RWPE2 (cell line): ENCODE data around the gene FGF1.
A peak's percentile ranks its signal among the peaks of the same experiment; 100 is the strongest.

Experiments used
- ATAC-seq: fragments of 200-7000 bp; cut with Tn5 transposase; 3 replicates; pipeline ENCODE4 v1.9.1; 2021; ENCODE audit warnings: low read depth
- DNase-seq: peaks from one replicate; pipeline ENCODE4 v3.0.0-alpha.2; 2020; ENCODE audit warnings: low spot score
- H3K27ac ChIP-seq: fragments of 450-650 bp; 2 replicates; pipeline ENCODE4 v1.5.1; 2017; ENCODE audit warnings: mild to moderate bottlenecking; ENCODE audit not compliant: poor library complexity, severe bottlenecking
- H3K27me3 ChIP-seq: fragments of 250-450 bp; sonication (Bioruptor Pico); 2 replicates; pipeline ENCODE4 v1.5.1; 2021; ENCODE audit warnings: mild to moderate bottlenecking, moderate library complexity; ENCODE audit not compliant: insufficient read depth, poor library complexity, severe bottlenecking
- H3K36me3 ChIP-seq: fragments of 250-450 bp; sonication (Bioruptor Pico); 2 replicates; pipeline ENCODE4 v1.5.1; 2020; ENCODE audit warnings: low read depth, mild to moderate bottlenecking, moderate library complexity
- H3K4me1 ChIP-seq: fragments of 250-450 bp; sonication (Bioruptor Pico); 2 replicates; pipeline ENCODE4 v1.5.1; 2021; ENCODE audit warnings: mild to moderate bottlenecking, moderate library complexity; ENCODE audit not compliant: insufficient read depth, poor library complexity, severe bottlenecking
- H3K4me3 ChIP-seq: fragments of 250-450 bp; sonication (Bioruptor Pico); 2 replicates; pipeline ENCODE4 v1.5.1; 2021; ENCODE audit warnings: mild to moderate bottlenecking, moderate library complexity; ENCODE audit not compliant: severe bottlenecking
- H3K9me3 ChIP-seq: fragments of 250-450 bp; sonication (Bioruptor Pico); 2 replicates; pipeline ENCODE4 v1.5.1; 2021; ENCODE audit warnings: mild to moderate bottlenecking, moderate library complexity; ENCODE audit not compliant: severe bottlenecking
- TF ChIP-seq, protein P1 (sequence below): fragments of 450-650 bp; IDR thresholded peaks from one replicate; pipeline ENCODE4 v1.5.1; 2017; ENCODE audit warnings: mild to moderate bottlenecking, moderate library complexity; ENCODE audit not compliant: poor library complexity, severe bottlenecking

Gene FGF1

DNA sequence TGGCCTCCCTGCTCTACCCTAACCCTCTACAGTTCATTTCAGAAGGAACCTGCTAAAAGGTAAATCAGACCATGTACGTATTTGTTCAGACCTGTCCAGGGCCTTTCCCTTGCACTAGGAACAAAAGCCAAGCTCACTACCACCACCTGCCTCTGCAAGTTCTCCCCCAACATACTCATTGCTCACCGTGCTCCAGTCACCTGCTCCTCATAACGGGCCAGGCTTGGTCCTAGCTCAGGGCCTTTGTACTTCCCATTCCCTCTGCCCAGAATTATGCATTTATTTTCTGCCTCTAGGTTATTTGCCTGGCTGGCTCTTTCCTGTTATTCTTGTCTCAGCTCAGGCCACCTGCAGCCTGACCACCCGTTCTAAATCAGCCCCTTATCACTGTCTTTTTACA lies 4.8 kb upstream of the FGF1 start:
- peaks cover 22% of the 10 kb centered on the region for H3K4me1 ChIP-seq
- no peaks in the 10 kb centered on the region for H3K9me3 ChIP-seq
- ATAC-seq, result peak; percentile 53
- no peaks in the 10 kb centered on the region for H3K36me3 ChIP-seq
- H3K27me3 ChIP-seq, result no peaks in the 10 kb centered on the region
- no peak overlapping the region for H3K4me3 ChIP-seq
- no peak overlapping the region for H3K27ac ChIP-seq
- no peak for DNase-seq
- TF ChIP-seq, protein P1, sequence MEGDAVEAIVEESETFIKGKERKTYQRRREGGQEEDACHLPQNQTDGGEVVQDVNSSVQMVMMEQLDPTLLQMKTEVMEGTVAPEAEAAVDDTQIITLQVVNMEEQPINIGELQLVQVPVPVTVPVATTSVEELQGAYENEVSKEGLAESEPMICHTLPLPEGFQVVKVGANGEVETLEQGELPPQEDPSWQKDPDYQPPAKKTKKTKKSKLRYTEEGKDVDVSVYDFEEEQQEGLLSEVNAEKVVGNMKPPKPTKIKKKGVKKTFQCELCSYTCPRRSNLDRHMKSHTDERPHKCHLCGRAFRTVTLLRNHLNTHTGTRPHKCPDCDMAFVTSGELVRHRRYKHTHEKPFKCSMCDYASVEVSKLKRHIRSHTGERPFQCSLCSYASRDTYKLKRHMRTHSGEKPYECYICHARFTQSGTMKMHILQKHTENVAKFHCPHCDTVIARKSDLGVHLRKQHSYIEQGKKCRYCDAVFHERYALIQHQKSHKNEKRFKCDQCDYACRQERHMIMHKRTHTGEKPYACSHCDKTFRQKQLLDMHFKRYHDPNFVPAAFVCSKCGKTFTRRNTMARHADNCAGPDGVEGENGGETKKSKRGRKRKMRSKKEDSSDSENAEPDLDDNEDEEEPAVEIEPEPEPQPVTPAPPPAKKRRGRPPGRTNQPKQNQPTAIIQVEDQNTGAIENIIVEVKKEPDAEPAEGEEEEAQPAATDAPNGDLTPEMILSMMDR, result no peak

GRCh38 chr5:142689081-142689480 lies 3.2 kb upstream of the FGF1 start:
- ATAC-seq (no peak), DNase-seq (no peak)
- Histone ChIP-seq H3K9me3 (no peaks in the 10 kb centered on the region), H3K4me1 (peaks cover 30% of the 10 kb centered on the region), H3K36me3 (no peaks in the 10 kb centered on the region), H3K4me3 (no peak overlapping the region), H3K27ac (no peak overlapping the region), H3K27me3 (no peaks in the 10 kb centered on the region)
- TF ChIP-seq, protein P1, result no peak

DNA sequence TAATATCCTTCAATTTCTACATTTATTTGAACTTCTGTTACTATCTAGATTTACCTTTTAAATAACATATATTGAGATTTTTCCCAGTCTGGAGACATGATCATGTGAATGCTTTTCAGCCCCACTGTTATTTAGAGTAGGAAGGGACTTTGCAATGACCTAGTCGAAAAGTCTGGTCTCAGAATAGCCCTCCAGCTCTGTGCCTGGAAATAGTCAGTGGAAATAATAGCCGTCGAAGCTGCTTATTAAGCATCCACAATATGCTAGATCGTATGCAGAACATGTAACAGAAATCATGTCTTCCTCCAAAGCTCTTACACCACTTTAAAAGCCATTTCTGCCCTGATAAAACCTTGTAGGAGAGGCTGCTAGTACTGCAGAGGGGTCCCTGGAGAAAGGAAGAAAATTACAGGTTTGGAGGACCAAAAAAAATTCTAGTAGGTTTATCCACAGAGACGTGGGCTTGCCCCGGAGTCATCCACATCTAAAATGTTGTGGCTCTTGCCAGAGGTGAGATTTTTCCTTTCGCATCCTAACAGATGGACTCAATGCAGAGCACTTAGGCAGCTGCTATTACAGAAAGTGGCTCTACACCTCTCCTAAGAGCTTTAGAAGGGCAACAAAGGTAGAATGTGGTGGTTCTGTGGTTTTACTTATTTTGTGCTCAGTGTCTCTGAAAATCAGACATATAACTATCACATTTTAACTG lies 2.5 kb upstream of the FGF1 start:
- no peaks in the 10 kb centered on the region for H3K9me3 ChIP-seq
- TF ChIP-seq, protein P1, result no peak
- no peaks in the 10 kb centered on the region for H3K36me3 ChIP-seq
- ATAC-seq, result no peak
- no peak for DNase-seq
- H3K4me3 ChIP-seq, result no peak overlapping the region
- no peak overlapping the region for H3K27ac ChIP-seq
- H3K4me1 ChIP-seq, result peaks cover 30% of the 10 kb centered on the region
- H3K27me3 ChIP-seq, result no peaks in the 10 kb centered on the region

DNA sequence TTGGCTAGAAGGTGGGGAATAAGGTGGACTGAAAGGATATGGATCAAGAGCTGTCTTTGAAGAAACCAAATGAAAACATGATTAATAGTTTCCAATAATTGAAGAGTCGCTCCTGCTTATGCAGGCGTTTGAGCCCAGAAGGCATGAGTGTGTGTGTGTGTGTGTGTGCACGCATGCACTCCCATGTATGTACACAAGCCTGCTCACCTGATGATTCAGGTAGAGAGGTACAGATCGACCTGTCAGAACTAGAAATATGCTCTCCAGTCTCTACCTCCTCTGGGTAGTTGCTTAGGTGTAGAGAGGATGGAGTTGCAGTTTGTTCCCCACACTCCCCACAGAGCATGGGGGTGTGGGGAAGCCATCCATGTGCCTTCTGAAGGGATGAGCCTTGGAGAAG lies 1.1 kb upstream of the FGF1 start:
- Histone ChIP-seq H3K27ac (no peak overlapping the region), H3K4me3 (no peak overlapping the region), H3K9me3 (no peaks in the 10 kb centered on the region), H3K27me3 (no peaks in the 10 kb centered on the region), H3K4me1 (peaks cover 30% of the 10 kb centered on the region), H3K36me3 (no peaks in the 10 kb centered on the region)
- ATAC-seq (no peak; the same call in 2 of the 3 replicates), DNase-seq (no peak)
- TF ChIP-seq, protein P1, result no peak

DNA sequence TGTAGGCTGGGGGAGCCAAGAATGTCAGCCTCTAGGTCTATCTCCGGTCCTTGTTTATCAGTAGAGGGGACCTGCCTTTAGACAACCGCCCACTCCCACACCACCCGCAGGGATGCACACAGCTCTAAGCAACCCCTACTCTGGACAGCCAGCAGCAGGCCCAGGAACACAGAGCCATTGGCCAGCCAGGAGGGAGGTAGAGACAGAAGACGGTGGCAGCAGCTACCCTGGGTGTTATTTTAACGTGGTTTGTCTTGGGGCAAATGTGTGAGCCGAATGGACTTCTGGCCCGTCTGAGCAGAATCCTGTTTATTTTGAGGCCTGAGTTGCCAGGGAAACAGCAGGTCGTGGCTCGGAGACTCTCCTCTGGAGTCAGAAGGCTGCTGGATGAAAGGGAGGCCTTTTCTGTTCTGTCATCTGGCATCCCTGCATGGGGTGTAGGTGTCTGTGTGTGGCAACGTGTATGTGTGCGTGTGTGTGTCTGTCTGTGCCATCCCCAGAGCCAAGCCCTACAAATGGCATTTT lies 382 bp upstream of the FGF1 start:
- peaks cover 35% of the 10 kb centered on the region for H3K4me1 ChIP-seq
- no peak overlapping the region for H3K4me3 ChIP-seq
- DNase-seq (no peak), ATAC-seq (peak; percentile 44)
- peak overlapping the region; percentile 17 for H3K27ac ChIP-seq
- TF ChIP-seq, protein P1, result no peak
- H3K9me3 ChIP-seq, result no peaks in the 10 kb centered on the region
- H3K27me3 ChIP-seq, result no peaks in the 10 kb centered on the region
- H3K36me3 ChIP-seq, result no peaks in the 10 kb centered on the region
